Activated T-helper 1 cell treated with anti-CD3 and anti-CD28 coated beads, Interleukin-12 subunit alpha, Interleukin-12 subunit beta, Interleukin-2, Interleukin-4 antibody, amounts not matched to agents 30 ng/mL and 10 ng/mL and 1 ng/mL, durations not matched to agents 14 hours and 24 hours and 36 hours (primary cell): ENCODE measurements around the gene SCN3B. TPM values are rescaled to one million over a fixed set of nuclear protein-coding genes. Genes with fewer than 3 reads are reported as not detected.

Source experiments
- DNase-seq: peaks from one replicate; pipeline ENCODE4 v3.0.0; 2021; ENCODE audit warnings: low spot score
- H3K27ac Mint-ChIP-seq: one replicate; pipeline ENCODE4 v1.8.0; 2021; ENCODE audit warnings: mild to moderate bottlenecking, mixed read lengths
- H3K27me3 Mint-ChIP-seq: one replicate; pipeline ENCODE4 v1.8.0; 2022; ENCODE audit warnings: mild to moderate bottlenecking, moderate library complexity, mixed read lengths; ENCODE audit not compliant: insufficient read depth
- H3K36me3 Mint-ChIP-seq: one replicate; pipeline ENCODE4 v1.8.0; 2021; ENCODE audit warnings: low read depth, mixed read lengths
- H3K4me1 Mint-ChIP-seq: one replicate; pipeline ENCODE4 v1.8.0; 2021; ENCODE audit warnings: low read depth, mixed read lengths
- H3K4me3 Mint-ChIP-seq: one replicate; pipeline ENCODE4 v1.8.0; 2021; ENCODE audit warnings: mild to moderate bottlenecking, moderate library complexity, mixed read lengths
- H3K9me3 Mint-ChIP-seq: one replicate; pipeline ENCODE4 v1.8.0; 2021; ENCODE audit warnings: mixed read lengths
- intact Hi-C: fragments of 100-400 bp; cut with micrococcal nuclease; formaldehyde crosslinking; loops from one replicate; pipeline ENCODE4 v1.15.1; 2024
- total RNA-seq: library from RNA; stranded (reverse); gene quantifications from 2 replicates; pipeline ENCODE4 v1.2.3, GENCODE V29; 2022

Gene SCN3B
- total RNA-seq, 1 donor from 2014 or later = not detected

- intact Hi-C loops = no loop called here
- Mint-ChIP-seq H3K27me3 (no peaks in the 10 kb centered on the region), H3K27ac (peak overlapping the region; percentile 73), H3K4me1 (peaks cover 9% of the 10 kb centered on the region), H3K9me3 (no peaks in the 10 kb centered on the region), H3K4me3 (no peak overlapping the region), H3K36me3 (peaks cover 21% of the 10 kb centered on the region)
- DNase-seq = no peak
Measured at GRCh38 chr11:123588117-123588863, 66.1 kb downstream of the SCN3B start.

GRCh38 chr11:123587559-123587958 lies 66.9 kb downstream of the SCN3B start:
- peaks cover 23% of the 10 kb centered on the region for H3K36me3 Mint-ChIP-seq
- no peaks in the 10 kb centered on the region for H3K9me3 Mint-ChIP-seq
- H3K4me3 Mint-ChIP-seq = no peak overlapping the region
- no peaks in the 10 kb centered on the region for H3K27me3 Mint-ChIP-seq
- H3K27ac Mint-ChIP-seq = peak overlapping the region; percentile 73
- H3K4me1 Mint-ChIP-seq = peaks cover 16% of the 10 kb centered on the region
- intact Hi-C loops = no loop called here
- DNase-seq = no peak

- no peaks in the 10 kb centered on the region for H3K27me3 Mint-ChIP-seq
- H3K4me3 Mint-ChIP-seq = no peak overlapping the region
- H3K27ac Mint-ChIP-seq = peak overlapping the region; percentile 22
- H3K9me3 Mint-ChIP-seq = no peaks in the 10 kb centered on the region
- DNase-seq = no peak
- intact Hi-C loops = no loop called here
- peaks cover 20% of the 10 kb centered on the region for H3K36me3 Mint-ChIP-seq
- peaks cover 16% of the 10 kb centered on the region for H3K4me1 Mint-ChIP-seq
Measured at GRCh38 chr11:123587044-123587443, 67.4 kb downstream of the SCN3B start.

- no peak overlapping the region for H3K27ac Mint-ChIP-seq
- DNase-seq = no peak
- intact Hi-C loops = no loop called here
- H3K36me3 Mint-ChIP-seq = peaks cover 22% of the 10 kb centered on the region
- no peak overlapping the region for H3K4me3 Mint-ChIP-seq
- H3K4me1 Mint-ChIP-seq = peaks cover 16% of the 10 kb centered on the region
- no peaks in the 10 kb centered on the region for H3K9me3 Mint-ChIP-seq
- no peaks in the 10 kb centered on the region for H3K27me3 Mint-ChIP-seq
Measured at GRCh38 chr11:123586568-123586967, 67.9 kb downstream of the SCN3B start.

GRCh38 chr11:123585706-123586105 lies 68.7 kb downstream of the SCN3B start:
- Mint-ChIP-seq H3K4me3 (no peak overlapping the region), H3K4me1 (peaks cover 16% of the 10 kb centered on the region), H3K9me3 (no peaks in the 10 kb centered on the region), H3K36me3 (peaks cover 19% of the 10 kb centered on the region), H3K27ac (peak overlapping the region; percentile 42), H3K27me3 (no peaks in the 10 kb centered on the region)
- no peak for DNase-seq
- intact Hi-C loops = no loop called here

- DNase-seq = no peak
- Mint-ChIP-seq H3K27ac (no peak overlapping the region), H3K4me1 (peaks cover 19% of the 10 kb centered on the region), H3K27me3 (no peaks in the 10 kb centered on the region), H3K9me3 (no peaks in the 10 kb centered on the region), H3K36me3 (peaks cover 22% of the 10 kb centered on the region), H3K4me3 (no peak overlapping the region)
- intact Hi-C loops = no loop called here
Measured at GRCh38 chr11:123585206-123585605, 69.2 kb downstream of the SCN3B start.

- Mint-ChIP-seq H3K4me1 (peaks cover 19% of the 10 kb centered on the region), H3K9me3 (no peaks in the 10 kb centered on the region), H3K27ac (no peak overlapping the region), H3K36me3 (peaks cover 22% of the 10 kb centered on the region), H3K4me3 (no peak overlapping the region), H3K27me3 (no peaks in the 10 kb centered on the region)
- DNase-seq = no peak
- intact Hi-C loops = no loop called here
Measured at GRCh38 chr11:123584737-123585136, 69.7 kb downstream of the SCN3B start.

GRCh38 chr11:123584186-123584585 lies 70.2 kb downstream of the SCN3B start:
- H3K4me3 Mint-ChIP-seq = no peak overlapping the region
- H3K27ac Mint-ChIP-seq = no peak overlapping the region
- peaks cover 19% of the 10 kb centered on the region for H3K4me1 Mint-ChIP-seq
- H3K27me3 Mint-ChIP-seq = no peaks in the 10 kb centered on the region
- no peak for DNase-seq
- H3K9me3 Mint-ChIP-seq = no peaks in the 10 kb centered on the region
- H3K36me3 Mint-ChIP-seq = peaks cover 20% of the 10 kb centered on the region
- intact Hi-C loops = no loop called here

- DNase-seq = no peak
- H3K27me3 Mint-ChIP-seq = no peaks in the 10 kb centered on the region
- peak overlapping the region; percentile 10 for H3K27ac Mint-ChIP-seq
- peaks cover 18% of the 10 kb centered on the region for H3K36me3 Mint-ChIP-seq
- no peak overlapping the region for H3K4me3 Mint-ChIP-seq
- intact Hi-C loops = no loop called here
- H3K9me3 Mint-ChIP-seq = no peaks in the 10 kb centered on the region
- H3K4me1 Mint-ChIP-seq = peaks cover 19% of the 10 kb centered on the region
Measured at GRCh38 chr11:123582992-123583504, 71.4 kb downstream of the SCN3B start.

- intact Hi-C loops = no loop called here
- no peak for DNase-seq
- Mint-ChIP-seq H3K27ac (no peak overlapping the region), H3K4me3 (no peak overlapping the region), H3K4me1 (peaks cover 20% of the 10 kb centered on the region), H3K27me3 (no peaks in the 10 kb centered on the region), H3K36me3 (peaks cover 23% of the 10 kb centered on the region), H3K9me3 (no peaks in the 10 kb centered on the region)
Measured at GRCh38 chr11:123581651-123582399, 72.6 kb downstream of the SCN3B start.

- Mint-ChIP-seq H3K9me3 (no peaks in the 10 kb centered on the region), H3K4me1 (peaks cover 23% of the 10 kb centered on the region), H3K4me3 (no peak overlapping the region), H3K27me3 (no peaks in the 10 kb centered on the region), H3K27ac (peak overlapping the region; percentile 29), H3K36me3 (peaks cover 17% of the 10 kb centered on the region)
- intact Hi-C loops = loop anchor here (1.0 kb wide), 1 partner anchor 127 kb away; no protein-coding TSS in a partner anchor
- DNase-seq = peak; percentile 57
Measured at GRCh38 chr11:123580557-123581275, 73.7 kb downstream of the SCN3B start.

GRCh38 chr11:123580137-123580536 lies 74.3 kb downstream of the SCN3B start:
- Mint-ChIP-seq H3K36me3 (peaks cover 16% of the 10 kb centered on the region), H3K27me3 (no peaks in the 10 kb centered on the region), H3K4me1 (peaks cover 23% of the 10 kb centered on the region), H3K27ac (peak overlapping the region; percentile 29), H3K9me3 (no peaks in the 10 kb centered on the region), H3K4me3 (no peak overlapping the region)
- intact Hi-C loops = loop anchor here (1.0 kb wide), 1 partner anchor 127 kb away; no protein-coding TSS in a partner anchor
- no peak for DNase-seq
